Prostate gland (tissue), 2 donors: ENCODE results near the gene CD200R1L. TPM values are rescaled to one million over a fixed set of nuclear protein-coding genes. Genes with fewer than 3 reads are reported as not detected.

Source experiments
- DNase-seq: peaks from one replicate; pipeline ENCODE4 v3.0.0-alpha.2; 2019; ENCODE audit warnings: low spot score
- H3K27ac ChIP-seq, 2 donors: fragments of 200-600 bp; sonication (generic); 2 replicates each; pipeline ENCODE4 v1.5.1; 2017 to 2019
- H3K27me3 ChIP-seq: fragments of 200-600 bp; sonication (generic); replicated peaks from 2 replicates; pipeline ENCODE4 v1.5.1; 2019; ENCODE audit not compliant: insufficient read depth
- H3K36me3 ChIP-seq, 2 donors: fragments of 200-600 bp; sonication (generic); 1 replicate in 1 of 2; 2 replicates in 1 of 2; pipeline versions ENCODE4 v1.5.1 to v1.8.1; 2017 to 2019
- H3K4me1 ChIP-seq: fragments of 200-600 bp; sonication (generic); replicated peaks from 2 replicates; pipeline ENCODE4 v1.5.1; 2019
- H3K4me3 ChIP-seq, 2 donors: fragments of 200-600 bp; sonication (generic); 2 replicates each; pipeline ENCODE4 v1.5.1; 2017 to 2019
- H3K9me3 ChIP-seq: fragments of 200-600 bp; sonication (generic); 2 replicates; pipeline ENCODE4 v1.5.1; 2017
- POLR2A ChIP-seq: fragments of 450-650 bp; IDR thresholded peaks from one replicate; pipeline ENCODE4 v1.6.1; 2016; ENCODE audit warnings: antibody characterized with exemption, mild to moderate bottlenecking
- POLR2AphosphoS5 ChIP-seq: sonication (generic); formaldehyde crosslinking; IDR thresholded peaks from one replicate; pipeline ENCODE4 v1.6.1; 2017; ENCODE audit warnings: antibody characterized with exemption
- WGBS: methylation state at CpG from one replicate; pipeline ENCODE4 v1.1.5; 2018; 5-methylcytosine and 5-hydroxymethylcytosine counted together
- intact Hi-C: fragments of 100-400 bp; cut with DNase I; formaldehyde crosslinking; loops from one replicate; pipeline ENCODE4 v1.14.2; 2022
- total RNA-seq, 2 donors: library from RNA; depleted of rRNA; stranded (reverse); fragments of >200 nt; gene quantifications; one replicate each; pipeline ENCODE4 v1.1.0, GENCODE V29; 2016
- TF ChIP-seq, protein P1 (sequence below), 4 experiments: fragments of 200-600 bp in 2 of 4; fragments of 450-650 bp in 2 of 4; sonication (generic) in 2 of 4; IDR thresholded peaks; 1 replicate in 3 of 4; 2 replicates in 1 of 4; pipeline ENCODE4 v1.5.1; 2016 to 2019; ENCODE audit warnings: antibody characterized with exemption in 4 of 4, mild to moderate bottlenecking in 2 of 4, moderate library complexity in 2 of 4

The CD200R1L gene
- total RNA-seq, 2 donors from 2014 or later, result not detected

DNA sequence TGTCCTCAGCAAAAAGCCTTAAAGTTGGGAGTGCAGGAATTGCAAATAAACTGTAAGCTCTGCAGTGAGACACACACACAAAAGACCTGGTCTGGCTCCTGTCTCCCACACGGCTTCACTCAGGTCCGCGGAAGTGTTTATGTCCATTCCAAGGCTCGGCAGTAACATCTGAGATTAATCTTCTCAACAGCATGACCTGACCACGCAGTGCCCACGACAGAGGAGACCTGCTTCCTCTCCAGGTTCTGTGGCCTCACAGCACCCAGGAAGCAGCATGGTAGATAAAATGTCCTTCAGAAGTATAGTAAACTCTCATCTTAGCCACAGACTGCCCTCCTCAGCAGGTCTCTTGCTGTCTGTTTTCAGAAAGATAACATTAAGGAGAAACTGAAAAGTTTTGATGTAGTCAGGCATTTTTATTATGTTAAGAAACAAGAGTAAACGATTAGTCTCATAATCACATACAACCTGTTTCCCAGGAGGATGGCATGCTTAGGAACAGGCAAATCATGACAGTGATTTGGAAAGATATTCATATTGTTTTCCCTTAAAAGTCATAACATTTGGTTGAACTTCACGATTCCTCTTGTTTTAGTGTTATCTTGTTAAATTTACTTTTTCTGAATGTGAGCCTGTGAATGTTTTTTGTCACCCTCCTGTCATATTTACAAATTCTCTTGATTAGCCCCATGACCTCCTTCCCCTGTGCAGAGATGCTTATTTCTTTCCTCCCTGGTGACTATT, 34.6 kb downstream of the CD200R1L start:
- no peak for TF ChIP-seq POLR2AphosphoS5
- WGBS, result 53% methylated on average over 8 of the region's 8 CpGs
- Histone ChIP-seq H3K4me1 (no peaks in the 10 kb centered on the region), H3K9me3 (no peaks in the 10 kb centered on the region), H3K36me3 (no peaks in the 10 kb centered on the region), H3K27me3 (no peaks in the 10 kb centered on the region), H3K4me3 (no peak overlapping the region), H3K27ac (no peak overlapping the region)
- intact Hi-C loops, result loop anchor here (10.0 kb wide), 1 partner anchor 77 kb away; no protein-coding TSS in a partner anchor
- no peak for DNase-seq

DNA sequence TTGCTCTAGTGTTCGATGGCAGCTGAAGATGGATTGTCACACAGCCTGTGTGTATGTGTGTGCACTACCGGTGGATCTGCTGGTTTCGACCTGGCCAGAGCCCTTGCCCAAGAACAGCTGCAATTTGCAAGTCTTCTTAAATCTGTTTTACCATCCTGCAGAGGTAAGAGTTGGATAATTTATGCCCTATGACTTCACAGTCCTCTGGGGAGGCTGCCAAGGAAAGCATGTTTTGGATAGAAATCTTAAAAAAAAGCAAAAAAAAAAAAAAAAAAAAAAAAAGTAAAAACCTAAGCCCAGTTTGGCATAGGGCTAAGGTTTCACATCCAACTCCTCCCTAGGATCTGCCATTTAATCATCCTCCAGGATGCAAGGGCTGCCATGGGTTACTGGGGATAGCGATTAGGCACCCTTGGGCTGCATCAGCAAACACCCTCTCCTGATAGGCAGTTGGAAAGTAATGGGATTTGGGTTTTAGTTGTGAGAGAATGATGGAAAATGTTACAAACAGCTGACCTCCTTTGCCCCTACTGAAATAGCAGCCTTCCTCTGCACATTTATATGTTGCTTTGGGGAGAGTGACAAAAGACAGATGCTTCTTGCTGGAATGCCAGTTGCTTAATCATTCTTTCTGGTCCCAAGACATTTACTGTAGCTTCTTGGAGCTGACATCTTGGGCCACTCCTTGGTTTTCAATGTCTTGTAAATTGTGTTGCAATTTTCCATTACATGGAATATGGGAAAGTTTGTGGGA, 35.4 kb downstream of the CD200R1L start:
- no peak for DNase-seq
- no peaks in the 10 kb centered on the region for H3K9me3 ChIP-seq
- TF ChIP-seq POLR2AphosphoS5 (no peak), POLR2A (no peak)
- TF ChIP-seq, protein P1, sequence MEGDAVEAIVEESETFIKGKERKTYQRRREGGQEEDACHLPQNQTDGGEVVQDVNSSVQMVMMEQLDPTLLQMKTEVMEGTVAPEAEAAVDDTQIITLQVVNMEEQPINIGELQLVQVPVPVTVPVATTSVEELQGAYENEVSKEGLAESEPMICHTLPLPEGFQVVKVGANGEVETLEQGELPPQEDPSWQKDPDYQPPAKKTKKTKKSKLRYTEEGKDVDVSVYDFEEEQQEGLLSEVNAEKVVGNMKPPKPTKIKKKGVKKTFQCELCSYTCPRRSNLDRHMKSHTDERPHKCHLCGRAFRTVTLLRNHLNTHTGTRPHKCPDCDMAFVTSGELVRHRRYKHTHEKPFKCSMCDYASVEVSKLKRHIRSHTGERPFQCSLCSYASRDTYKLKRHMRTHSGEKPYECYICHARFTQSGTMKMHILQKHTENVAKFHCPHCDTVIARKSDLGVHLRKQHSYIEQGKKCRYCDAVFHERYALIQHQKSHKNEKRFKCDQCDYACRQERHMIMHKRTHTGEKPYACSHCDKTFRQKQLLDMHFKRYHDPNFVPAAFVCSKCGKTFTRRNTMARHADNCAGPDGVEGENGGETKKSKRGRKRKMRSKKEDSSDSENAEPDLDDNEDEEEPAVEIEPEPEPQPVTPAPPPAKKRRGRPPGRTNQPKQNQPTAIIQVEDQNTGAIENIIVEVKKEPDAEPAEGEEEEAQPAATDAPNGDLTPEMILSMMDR (IDR thresholded peaks at IDR 0.05), result no peak
- no peaks in the 10 kb centered on the region for H3K27me3 ChIP-seq
- H3K4me1 ChIP-seq, result no peaks in the 10 kb centered on the region
- intact Hi-C loops, result loop anchor here (10.0 kb wide), 1 partner anchor 77 kb away; no protein-coding TSS in a partner anchor
- H3K36me3 ChIP-seq, result no peaks in the 10 kb centered on the region
- no peak overlapping the region for H3K27ac ChIP-seq
- H3K4me3 ChIP-seq, result no peak overlapping the region
- 35% methylated on average over 4 of the region's 4 CpGs for WGBS

DNA sequence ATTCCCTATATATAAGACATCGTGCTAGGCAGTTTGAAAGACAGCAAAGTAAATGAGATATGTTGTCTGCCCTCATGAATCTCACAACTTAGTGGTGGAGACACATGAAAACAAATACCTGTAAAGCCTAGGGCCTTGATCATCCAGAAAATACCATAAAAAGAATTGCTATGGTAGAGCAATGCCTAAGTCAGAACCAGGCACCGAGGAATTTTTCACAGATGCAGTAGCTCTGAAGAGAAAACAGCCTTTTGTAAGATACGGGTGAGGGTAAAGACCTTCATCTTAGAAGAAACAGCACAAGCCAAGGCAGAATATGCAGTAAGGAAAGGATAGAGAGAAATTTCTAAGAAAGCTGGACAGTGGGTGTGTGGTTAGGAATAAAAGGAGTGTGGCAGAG, 36.1 kb downstream of the CD200R1L start:
- WGBS, result 86% methylated on average over 3 of the region's 3 CpGs
- Histone ChIP-seq H3K27me3 (no peaks in the 10 kb centered on the region), H3K4me3 (no peak overlapping the region), H3K27ac (no peak overlapping the region), H3K9me3 (no peaks in the 10 kb centered on the region), H3K36me3 (no peaks in the 10 kb centered on the region), H3K4me1 (no peaks in the 10 kb centered on the region)
- DNase-seq, result no peak
- intact Hi-C loops, result loop anchor here (10.0 kb wide), 1 partner anchor 76 kb away; no protein-coding TSS in a partner anchor
- TF ChIP-seq POLR2A, result no peak

DNA sequence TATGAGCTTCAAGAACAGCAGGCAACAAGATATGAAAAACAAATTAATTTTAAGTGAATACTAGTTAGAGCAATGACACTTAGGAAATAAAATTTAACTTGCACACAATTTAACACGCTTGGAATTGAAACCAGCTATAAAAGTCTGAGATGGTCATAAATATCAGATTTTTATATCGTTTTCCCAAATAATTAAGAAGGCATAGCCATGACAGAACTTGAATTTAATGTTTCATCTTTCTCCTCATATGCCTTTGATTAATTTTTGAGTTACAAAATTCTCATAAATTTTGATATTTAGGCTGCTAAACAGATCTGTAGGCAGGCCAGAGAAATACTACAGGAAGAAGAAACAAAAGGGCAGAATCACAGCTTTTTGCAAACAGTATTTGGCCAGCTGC, 38.5 kb downstream of the CD200R1L start:
- intact Hi-C loops, result no loop called here
- Histone ChIP-seq H3K36me3 (no peaks in the 10 kb centered on the region), H3K27me3 (no peaks in the 10 kb centered on the region), H3K27ac (no peak overlapping the region), H3K9me3 (no peaks in the 10 kb centered on the region), H3K4me3 (no peak overlapping the region), H3K4me1 (no peaks in the 10 kb centered on the region)
- WGBS, result 26% methylated on average over 2 of the region's 2 CpGs
- DNase-seq, result no peak
- TF ChIP-seq, protein P1 (IDR thresholded peaks at IDR 0.05), result no peak
- TF ChIP-seq POLR2A (no peak), POLR2AphosphoS5 (no peak)

DNA sequence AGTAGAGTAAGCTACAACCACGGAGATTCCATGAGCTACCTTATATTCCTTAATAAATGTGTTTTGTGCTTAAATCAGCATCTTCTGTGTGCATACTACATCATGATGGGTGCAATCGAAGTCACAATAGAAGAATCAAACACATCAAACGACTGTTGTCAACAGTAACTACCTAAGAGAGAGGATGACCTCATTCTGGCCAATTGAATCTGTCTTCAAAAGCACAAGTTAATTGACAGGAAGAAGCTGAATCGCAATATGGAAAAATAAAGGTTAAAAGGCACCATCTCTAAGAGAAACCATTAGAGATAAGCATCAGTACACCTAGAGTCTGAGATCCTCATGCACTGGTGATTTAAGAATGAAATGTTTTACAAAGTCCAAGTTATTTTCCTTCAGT, 39.0 kb downstream of the CD200R1L start:
- DNase-seq, result no peak
- Histone ChIP-seq H3K9me3 (no peaks in the 10 kb centered on the region), H3K27me3 (no peaks in the 10 kb centered on the region), H3K4me1 (no peaks in the 10 kb centered on the region), H3K27ac (no peak overlapping the region), H3K4me3 (no peak overlapping the region), H3K36me3 (no peaks in the 10 kb centered on the region)
- 46% methylated on average over 4 of the region's 4 CpGs for WGBS
- TF ChIP-seq, protein P1 (IDR thresholded peaks at IDR 0.05), result no peak
- TF ChIP-seq POLR2AphosphoS5 (no peak), POLR2A (no peak)
- intact Hi-C loops, result no loop called here
